ENCODE measurements around the gene DLL3.

- TF ChIP-seq CTCF (IDR thresholded peaks at IDR 0.05) (no peak), POLR2A (IDR thresholded peaks at IDR 0.05) (no peak)
Measured at GRCh38 chr19:39492225-39492624, 6.5 kb upstream of the DLL3 start.
